GM18909 (cell line): ENCODE results near the gene ATXN7.
A peak's percentile ranks its signal among the peaks of the same experiment; 100 is the strongest.

ENCODE experiments used
- ATAC-seq: cut with Tn5 transposase; IDR thresholded peaks from one replicate; pipeline ENCODE4 v1.9.1; 2021; ENCODE audit warnings: mild to moderate bottlenecking; ENCODE audit not compliant: unreplicated experiment, poor library complexity

ATXN7 gene

DNA sequence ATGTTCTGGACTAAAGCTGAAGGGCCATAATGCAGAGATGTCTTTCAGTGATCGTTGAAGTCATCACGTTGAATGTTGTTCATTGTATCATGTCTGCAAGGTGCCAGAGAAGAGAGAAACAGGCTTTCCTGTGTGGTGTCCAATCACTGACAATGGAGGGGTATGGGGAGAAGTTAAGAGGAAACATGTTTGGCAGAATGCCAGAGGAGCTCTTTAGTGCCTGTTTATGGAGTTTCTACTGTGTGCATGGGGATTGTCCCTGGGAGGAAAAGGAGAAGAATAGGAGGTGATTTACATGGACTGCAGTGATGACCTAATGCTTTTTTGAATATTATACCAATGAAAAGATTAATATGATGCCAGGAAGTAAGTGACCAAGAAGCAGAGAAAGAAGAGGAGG, 36.8 kb downstream of the ATXN7 start:
- no peak for ATAC-seq

DNA sequence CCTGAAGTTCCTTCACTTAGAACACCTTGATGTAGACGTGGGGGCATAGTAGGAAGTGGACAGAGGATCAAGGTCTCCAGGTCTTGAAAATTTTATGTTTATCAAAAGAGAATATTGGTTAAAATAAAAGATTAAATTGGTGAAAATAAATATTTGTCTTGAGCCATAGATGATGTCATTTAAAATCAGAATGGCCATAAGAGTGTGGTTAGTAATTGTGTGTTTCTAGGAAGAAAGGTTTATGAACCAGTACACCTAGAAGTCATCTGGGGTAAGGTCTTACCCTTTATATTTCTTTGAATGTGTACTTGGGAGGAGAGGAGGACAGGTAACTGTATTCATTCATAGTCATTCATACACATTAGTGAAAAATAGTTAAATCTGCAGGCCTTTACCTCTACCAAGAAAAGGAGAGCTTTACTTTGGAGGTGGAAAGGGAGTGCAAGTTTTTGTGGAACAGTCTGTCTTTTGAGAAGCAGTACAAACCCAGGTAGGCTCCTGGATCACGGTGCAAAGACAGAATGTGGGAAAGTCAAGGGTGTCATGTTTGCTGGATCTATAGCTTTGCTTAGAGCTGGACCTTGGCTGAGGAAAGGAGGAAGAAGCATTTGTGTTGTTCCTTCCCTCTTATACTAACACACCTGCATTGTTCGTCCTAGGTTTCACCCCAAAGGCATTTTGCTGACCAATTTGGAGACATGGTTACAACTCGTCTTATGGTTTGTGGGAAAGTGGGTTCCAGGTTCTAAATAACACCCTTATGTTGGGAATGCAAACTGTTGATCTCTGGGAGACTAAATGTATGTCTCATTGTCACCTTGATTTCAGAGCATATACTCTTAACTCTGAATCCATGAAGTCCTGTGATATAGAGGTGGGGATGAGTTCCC, 42.3 kb downstream of the ATXN7 start:
- no peak for ATAC-seq

DNA sequence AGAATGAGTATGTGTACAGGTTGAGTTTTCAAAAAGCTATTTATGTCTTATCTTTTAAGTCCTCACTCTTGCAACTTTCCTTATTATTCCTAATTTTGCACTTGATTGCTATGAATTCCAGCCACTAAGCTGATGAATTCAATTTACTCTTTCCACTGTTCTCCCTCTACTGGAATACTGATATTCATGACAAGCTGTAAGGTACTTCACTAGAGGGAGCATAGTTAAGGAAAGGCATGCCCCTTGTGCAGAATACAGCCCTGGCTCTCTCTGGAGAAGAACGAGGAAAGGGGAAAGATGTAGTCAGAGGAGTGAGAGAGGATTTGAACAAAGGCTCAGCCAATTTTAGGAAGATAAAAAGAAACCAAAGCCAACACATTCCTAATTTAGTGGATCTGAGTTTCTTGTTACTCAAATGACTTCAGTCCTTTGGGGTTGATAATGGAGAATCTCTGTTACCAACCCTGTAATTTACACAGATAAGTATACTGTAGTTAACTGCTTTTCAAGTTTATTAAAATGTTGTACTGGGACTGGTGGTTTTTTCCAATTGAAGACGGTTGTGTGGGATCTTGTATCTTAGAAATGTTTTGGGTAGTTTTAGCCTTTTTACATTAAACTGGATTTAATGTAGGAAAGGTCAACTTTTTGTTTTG, 44.5 kb downstream of the ATXN7 start:
- ATAC-seq: no peak

DNA sequence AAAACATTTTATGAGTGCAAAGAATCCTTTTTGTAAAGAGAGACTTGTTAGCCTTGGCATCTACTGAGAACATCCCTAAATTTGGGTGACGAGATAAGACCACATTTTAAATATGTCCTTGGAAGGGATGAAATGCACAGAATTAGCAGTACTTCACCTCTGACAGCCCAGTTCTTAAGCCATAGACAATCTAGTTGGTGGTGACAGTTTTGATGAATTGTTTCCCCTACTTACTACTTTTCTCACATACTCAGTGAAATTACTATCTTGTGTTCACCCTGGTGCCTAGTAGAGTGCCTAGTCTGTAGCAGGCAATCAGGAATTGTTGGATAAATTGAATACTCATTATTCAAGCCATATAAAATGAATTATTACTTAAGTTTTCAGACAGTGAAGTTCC, 45.1 kb downstream of the ATXN7 start:
- ATAC-seq: no peak

DNA sequence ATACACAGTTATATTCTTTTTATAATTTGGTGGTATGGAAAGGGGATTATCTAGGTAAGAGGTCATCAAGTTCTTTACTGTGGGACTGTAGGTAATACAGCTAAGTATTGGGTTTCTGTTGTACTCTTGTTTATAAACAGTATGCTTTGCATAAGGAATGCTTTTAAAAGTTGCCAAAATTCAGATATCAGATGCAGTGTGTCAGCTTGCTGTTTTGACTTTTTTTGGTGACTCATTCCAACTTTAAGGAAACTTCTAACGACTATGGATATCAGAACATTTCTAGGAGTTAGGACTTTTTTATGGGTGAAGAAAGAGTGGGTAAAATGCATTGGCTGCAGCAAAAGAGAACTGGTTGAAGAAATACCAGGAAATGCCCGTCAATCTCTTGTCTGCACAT, 45.8 kb downstream of the ATXN7 start:
- ATAC-seq: no peak

DNA sequence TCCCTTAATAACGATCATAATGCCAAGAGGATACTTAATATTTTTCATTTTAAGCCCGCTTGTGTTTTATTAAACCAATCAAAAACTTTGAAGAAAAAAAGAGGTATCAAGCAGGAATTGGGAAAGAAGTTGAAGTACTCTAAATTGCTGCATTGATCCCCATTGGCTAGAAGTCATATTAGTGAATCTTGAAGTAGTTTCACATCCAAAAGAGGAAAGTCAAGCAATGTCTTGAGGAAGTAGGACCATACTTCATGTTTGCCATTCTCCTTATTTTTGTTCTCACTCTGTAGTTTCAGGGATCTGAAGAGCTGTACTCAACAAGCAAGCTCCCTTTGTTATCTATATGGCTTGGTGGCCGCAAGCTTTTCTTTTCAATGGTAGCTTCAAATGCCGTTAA, 46.3 kb downstream of the ATXN7 start:
- ATAC-seq: no peak

DNA sequence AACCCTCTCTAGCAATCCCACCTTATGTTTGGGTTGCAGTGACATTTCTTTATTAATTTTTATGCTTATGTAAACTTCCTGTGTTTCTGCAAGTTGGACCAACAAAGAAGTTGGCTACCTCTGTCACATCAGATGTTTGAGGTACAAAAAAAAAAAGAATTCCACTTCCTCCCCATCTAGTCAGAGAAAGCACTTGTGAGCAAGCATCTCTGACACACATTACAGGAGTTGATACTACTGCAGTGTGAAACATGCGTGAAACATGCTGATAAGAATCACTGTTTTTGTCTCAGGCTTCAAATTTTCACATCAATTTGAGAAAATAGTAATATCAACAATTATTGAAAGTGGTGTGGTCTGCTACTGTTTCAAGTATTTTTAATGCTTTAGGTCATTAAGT, 47.2 kb downstream of the ATXN7 start:
- ATAC-seq: no peak

DNA sequence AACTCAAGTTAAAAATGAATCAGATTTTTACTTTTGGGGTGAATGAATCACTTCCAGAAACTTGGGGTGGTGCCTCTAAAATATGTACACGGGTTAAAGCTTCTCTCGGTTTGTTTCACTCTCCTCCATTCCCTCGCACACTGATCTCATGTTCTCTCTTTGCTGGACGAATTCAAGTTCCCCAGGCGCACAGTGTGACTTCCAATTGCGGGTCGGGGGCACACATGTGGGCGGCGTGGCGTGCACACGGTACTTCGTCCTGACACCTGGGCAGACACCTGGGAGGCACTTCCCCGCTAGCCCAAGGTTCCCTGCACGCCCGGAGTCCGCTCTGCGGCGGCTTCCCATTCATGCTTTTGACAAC, 47.8 kb downstream of the ATXN7 start:
- ATAC-seq: no peak

DNA sequence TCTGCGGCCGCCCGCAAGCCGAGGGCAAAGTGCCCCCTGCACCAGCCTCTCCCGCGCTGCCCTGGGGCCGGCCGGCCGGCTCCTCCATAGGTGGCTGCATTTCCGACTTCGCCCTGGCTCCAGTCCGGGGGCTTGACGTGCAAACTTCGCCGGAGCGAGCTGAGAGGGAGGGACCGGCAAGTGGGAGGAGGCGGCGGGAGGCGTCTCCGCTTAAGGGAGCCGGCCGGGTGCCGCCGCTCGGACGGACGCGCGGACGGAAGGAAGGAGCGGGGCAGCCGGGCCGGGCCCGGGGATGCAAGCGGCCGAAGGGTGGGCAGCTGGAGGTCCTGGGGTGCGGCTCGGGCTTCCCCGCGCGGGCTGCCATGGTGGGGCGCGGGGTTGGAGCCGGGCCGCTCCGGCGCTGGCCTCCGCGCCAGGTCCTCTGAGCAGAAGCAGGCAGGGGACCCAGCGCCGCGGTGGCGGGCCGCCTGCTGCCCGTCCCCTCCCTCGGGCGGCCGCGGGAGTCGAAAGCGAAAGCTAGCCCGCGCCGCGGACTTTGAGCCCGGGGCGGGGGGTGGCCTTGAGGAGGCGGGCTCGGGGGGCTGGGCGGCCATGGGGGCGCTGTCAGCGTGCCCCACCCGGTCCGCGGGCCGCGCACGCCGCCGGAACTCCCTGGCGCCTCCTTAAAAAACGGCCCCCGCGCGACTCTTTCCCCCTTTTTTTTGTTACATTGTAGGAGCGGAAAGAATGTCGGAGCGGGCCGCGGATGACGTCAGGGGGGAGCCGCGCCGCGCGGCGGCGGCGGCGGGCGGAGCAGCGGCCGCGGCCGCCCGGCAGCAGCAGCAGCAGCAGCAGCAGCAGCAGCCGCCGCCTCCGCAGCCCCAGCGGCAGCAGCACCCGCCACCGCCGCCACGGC, 48.5 kb downstream of the ATXN7 start, which contains the start of gene SCAANT1:
Gene SCAANT1 (minus strand): TSS at position 511 of the 895 bp plus-strand sequence.
- peak; percentile 80 for ATAC-seq

DNA sequence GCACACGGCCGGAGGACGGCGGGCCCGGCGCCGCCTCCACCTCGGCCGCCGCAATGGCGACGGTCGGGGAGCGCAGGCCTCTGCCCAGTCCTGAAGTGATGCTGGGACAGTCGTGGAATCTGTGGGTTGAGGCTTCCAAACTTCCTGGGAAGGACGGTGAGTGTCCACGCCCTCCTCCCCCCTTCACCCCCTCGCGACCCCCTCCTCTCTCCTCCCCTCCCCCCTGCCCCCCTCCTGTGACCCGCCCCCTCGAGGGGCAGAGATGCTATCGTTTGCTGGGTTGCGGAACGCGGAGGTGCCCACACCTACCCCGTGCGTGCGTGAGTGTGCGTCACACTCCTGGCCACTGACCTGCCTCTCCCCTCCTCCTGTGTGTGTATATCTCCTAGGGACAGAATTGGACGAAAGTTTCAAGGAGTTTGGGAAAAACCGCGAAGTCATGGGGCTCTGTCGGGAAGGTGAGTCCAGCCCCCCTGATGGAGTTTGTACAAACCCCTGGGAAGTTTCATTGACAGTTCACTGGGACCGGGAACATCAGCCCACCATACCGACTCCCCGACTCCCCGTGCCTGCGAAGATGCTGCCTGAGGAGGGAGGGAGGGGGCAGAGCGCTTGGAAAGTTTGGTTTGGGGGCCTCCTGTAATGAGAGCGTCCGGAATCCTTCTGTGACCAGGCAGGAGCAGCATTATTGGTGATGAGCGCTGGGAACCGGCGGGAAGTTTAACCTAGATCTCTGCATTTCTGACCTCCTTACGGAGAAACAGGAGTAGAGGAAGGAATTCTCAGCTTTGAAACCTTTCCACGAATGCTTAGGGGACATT, 49.3 kb downstream of the ATXN7 start:
- ATAC-seq: peak; percentile 24

DNA sequence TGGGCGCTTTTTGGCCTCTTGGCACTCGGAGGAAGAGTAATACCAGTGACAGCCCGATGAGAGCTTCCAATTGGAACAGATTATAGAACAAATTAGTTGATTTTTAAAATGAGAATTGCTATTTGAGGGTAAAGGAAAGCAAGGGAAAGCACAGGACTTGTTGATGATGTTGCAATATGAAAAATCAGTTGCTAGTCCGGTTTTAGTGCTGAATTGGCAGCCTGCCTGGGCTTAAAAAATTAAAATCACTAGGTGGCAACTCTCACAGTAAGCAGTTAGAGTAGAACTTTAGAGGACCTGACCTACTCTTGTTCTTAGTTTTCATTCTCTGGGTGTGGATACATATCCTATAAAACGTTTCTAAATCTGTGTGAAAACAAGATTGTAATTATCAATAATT, 50.6 kb downstream of the ATXN7 start:
- ATAC-seq: no peak

DNA sequence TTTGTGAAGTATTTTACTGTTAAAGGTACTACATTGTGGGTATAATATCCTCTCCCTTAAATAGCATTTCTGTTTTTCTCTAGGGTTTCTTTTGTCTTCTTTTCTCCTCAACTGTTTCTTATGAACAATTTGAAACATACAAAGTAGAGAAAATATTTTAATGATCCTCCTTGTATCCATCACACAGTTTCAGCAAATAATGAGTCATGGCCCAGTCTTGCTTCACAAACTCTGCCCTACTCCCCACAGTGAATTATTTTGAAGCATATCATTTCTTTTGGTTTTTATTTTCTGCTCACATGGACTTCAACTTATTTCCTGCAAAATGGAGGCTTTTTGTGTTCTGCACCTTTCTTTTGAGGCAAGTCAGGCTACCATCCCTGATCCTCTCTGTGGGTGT, 54.7 kb downstream of the ATXN7 start:
- ATAC-seq: no peak

DNA sequence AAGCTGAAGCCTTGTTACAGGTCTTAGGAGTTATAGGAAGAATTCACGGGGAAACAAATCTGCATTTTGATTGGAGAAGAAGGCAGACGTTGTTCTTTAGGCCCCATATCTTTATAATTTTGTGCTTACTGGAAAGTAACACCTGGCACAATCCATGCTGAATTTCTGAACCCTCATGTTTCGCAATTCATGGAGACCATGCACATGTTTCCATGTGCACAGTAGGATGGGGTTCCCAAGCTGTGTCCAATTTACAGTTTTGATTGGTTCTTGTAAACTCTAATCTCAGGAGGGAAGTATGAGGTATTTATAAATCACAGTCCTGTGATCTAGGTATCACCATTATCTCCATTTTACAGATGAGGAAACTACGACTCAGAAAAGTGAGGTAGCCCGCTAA, 56.3 kb downstream of the ATXN7 start:
- ATAC-seq: no peak

DNA sequence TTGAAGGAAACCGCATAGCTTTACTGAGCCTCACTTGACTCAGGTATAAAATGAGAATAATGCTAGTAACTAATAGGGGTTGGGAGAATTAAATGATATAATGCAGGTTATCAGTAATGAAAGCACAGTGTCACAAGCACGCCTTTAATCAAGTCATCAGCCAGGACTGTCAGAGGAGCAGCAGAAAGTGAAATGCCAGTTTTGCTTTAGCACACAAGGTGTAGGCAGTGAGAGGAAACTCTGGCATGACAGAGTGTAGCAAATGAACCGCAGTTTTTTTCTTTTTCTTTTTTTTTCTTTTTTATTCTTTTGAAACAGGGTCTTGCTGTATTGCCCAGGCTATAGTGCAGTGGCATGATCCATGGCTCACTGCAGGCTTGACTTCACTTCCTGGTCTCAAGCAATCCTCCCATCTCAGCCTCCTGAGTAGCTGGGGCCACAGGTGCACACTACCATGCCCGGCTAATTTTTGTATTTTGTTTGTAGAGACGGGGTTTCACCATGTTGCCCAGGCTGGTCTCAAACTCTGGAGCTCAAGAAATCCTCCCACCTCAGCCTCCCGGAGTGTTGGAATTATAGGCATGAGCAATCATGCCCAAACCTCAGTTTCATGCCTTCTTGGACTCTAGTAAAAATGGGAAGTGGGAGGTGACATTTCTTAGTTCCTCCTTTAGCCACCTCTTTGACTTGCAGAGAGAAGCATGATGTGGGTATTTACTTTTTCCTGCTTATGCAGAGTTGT, 58.2 kb downstream of the ATXN7 start:
- ATAC-seq: peak; percentile 88

DNA sequence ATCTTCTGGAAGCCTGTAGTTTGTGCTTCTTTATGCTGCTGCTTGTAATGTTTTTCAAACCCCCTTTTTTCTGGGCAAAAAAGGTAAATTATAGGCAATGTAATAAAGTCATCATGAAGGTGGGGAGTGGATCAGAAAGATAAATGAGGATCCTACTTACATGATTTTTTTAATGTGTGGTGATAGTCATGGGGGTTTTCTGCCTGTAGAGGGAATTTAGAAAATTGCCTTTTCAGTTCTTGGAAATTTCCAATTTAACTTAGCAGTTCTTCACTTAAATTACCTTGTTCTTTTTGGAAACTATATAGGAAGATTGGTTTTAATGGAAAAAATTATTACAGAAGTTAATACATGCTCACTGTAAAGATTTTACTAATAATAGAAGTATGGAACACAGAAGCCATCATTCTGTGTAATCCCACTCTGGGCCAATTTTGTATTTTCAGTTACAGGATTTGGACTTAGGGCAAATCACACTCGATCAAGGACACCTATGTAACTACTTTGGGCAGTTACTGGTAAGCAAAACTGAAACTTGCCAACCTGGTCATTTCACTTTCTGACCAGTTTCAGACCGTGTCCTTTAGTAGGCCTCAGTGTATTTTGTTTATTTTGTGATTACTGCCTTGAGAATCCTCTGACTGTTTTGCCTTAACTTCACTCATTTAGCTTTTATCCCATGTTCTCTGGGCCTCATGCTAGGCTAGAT, 59.0 kb downstream of the ATXN7 start:
- peak; percentile 40 for ATAC-seq

DNA sequence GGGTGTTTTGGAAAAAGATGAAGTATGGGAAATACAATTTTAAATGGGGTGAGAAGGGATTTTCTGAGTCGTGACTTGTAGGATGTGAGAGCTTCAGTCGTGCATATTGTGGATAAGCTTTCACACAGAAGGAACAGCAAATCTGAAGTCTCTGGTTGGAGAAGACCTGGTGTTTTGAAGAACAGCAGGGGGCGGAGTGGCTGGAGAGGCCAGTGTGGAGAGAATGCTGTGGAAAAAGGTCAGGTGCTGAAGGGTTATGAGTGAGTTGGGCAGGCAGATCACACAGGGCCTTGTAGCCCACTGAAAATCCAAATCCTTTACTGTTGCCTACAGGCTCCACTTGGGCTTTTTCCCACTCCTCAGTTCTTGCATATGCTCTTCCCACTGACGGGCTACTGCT, 62.6 kb downstream of the ATXN7 start:
- ATAC-seq: no peak

DNA sequence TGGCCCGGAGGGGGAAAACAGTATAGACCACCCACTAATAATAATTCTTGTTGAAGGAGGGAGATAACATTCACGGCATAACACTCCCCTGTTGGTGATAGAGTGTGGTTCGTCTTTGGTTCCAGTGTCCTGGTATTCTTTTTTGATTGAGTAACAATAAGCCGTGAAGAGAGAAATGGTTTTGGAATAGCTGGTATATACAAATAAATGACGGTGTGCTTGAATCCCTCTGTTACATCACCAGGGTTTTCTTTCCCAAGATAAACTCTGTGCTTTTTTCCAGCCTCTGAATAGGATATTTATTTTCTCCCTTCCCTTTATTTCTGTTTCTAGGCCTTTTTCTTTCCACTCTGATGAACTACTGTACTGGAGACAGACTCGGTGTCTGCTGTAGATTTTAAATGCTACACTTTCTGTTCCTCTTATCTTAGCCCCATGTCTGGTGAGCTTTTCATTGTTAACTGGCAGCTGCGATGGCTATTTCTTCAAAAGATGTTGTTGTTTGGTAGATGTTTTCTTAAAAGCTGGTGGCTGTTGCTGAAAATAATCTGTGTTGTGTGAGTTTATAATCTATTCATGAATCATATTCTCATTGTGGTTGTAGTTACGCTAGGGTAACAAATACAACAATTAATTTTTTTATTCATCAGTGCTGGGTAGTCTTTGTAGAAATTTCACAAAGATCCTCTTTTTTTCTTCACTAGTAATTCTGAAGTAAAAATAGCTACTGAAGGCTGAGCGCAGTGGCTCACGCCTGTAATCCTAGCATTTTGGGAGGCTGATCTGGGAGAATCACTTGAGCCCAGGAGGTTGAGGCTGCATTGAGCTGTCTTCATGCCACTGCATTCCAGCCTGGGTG, 64.0 kb downstream of the ATXN7 start:
- ATAC-seq: peak; percentile 88

DNA sequence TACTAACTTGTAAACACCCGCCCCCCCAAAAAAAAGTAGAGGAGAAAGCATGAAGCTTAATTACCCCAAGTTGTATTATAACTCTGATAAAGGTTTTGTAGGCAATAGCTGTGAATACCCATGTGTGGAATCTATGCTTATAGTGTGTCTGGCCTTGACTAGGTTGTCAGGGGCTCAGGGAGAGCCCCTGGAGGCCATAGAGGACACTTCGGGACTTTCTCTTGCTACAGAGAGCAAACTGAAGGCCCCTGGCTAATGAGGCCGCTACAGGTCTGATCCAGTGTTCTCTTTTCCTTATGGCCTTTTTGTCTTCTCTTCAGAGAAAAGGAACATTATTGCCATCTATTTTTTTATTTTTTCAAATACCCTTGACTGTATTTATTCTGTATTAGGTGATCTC, 67.6 kb downstream of the ATXN7 start:
- ATAC-seq: no peak
